Ovary (tissue), 9 donors: ENCODE data around the gene USP47. TPM values are rescaled to one million over a fixed set of nuclear protein-coding genes. Genes with fewer than 3 reads are reported as not detected.

Experiments
- DNase-seq, 5 donors: peaks; one replicate each; pipeline ENCODE4 v3.0.0-alpha.2; 2019 to 2020
- H3K27ac ChIP-seq, 2 donors: fragments of 200-600 bp; one replicate each; pipeline versions ENCODE4 v1.5.1 to v1.8.0; 2019 to 2022
- H3K27me3 ChIP-seq: fragments of 200-600 bp; one replicate; pipeline ENCODE4 v1.8.0; 2022
- H3K36me3 ChIP-seq: fragments of 200-600 bp; sonication (generic); one replicate; pipeline ENCODE4 v1.5.1; 2019
- H3K4me1 ChIP-seq: one replicate; pipeline ENCODE4 v1.8.1; 2013; ENCODE audit warnings: mild to moderate bottlenecking, moderate library complexity; ENCODE audit not compliant: insufficient read depth
- H3K4me3 ChIP-seq: fragments of 200-600 bp; sonication (generic); one replicate; pipeline ENCODE4 v1.5.1; 2017
- H3K9me3 ChIP-seq, 2 donors: fragments of 200-600 bp in 1 of 2; sonication (generic) in 1 of 2; one replicate each; pipeline versions ENCODE4 v1.5.1 to v1.8.1; 2013 to 2019; ENCODE audit warnings: mild to moderate bottlenecking in 1 of 2, moderate library complexity in 1 of 2
- CTCF ChIP-seq, 3 donors: fragments of 450-650 bp in 2 of 3; fragments of 200-600 bp in 1 of 3; IDR thresholded peaks; one replicate each; pipeline versions ENCODE4 v1.5.1 to v1.8.0; 2016 to 2022; ENCODE audit warnings: antibody characterized with exemption in 3 of 3, mild to moderate bottlenecking in 1 of 3
- EP300 ChIP-seq: sonication (generic); formaldehyde crosslinking; IDR thresholded peaks from one replicate; pipeline ENCODE4 v1.6.1; 2017; ENCODE audit warnings: antibody characterized with exemption
- POLR2A ChIP-seq: fragments of 450-650 bp; IDR thresholded peaks from one replicate; pipeline ENCODE4 v1.6.1; 2017; ENCODE audit warnings: antibody characterized with exemption, mild to moderate bottlenecking, moderate library complexity
- WGBS, 3 donors: extraction: QIAGEN DNeasy Blood & Tissue Kit in 1 of 3; methylation state at CpG; one replicate each; pipeline versions ENCODE4 v1.1.5 to v1.1.7; 2013 to 2017; 5-methylcytosine and 5-hydroxymethylcytosine counted together
- intact Hi-C, 4 donors: fragments of 100-400 bp; cut with DNase I; formaldehyde crosslinking; loops; one replicate each; pipeline versions ENCODE4 v1.11.0 to v1.15.1; 2022 to 2023
- polyA plus RNA-seq, 2 donors: library from polyadenylated mRNA; stranded (reverse); fragments of 200-250 nt in 1 of 2; fragments of 350-450 nt in 1 of 2; fragmentation: Illumina TruSeq in 1 of 2; extraction: RNeasy Lipid Tissue Mini Kit (QIAGEN cat#74804) in 1 of 2; gene quantifications; one replicate each; pipeline ENCODE4 v1.2.3, GENCODE V29; 2013 to 2014
- total RNA-seq, 7 donors: library from RNA; depleted of rRNA in 2 of 7; stranded (reverse); fragments of >200 nt in 2 of 7; fragmentation: NEBNext Ultra II Directional in 3 of 7; extraction: Animal tissue kit (Norgen Biotek cat#: 25700) in 3 of 7; gene quantifications; one replicate each; pipeline versions ENCODE4 v1.1.0 to v1.2.4, GENCODE V29; 2016 to 2023
- donor health status: DM: no; HTN: no; CAD: no; lungs with moderate emphysema.
- donor health status: DM: no; HTN: no; CAD: no.
- donor health status: Bipolar disorder and iron deficiency.
- donor health status: DM: yes; HTN: yes; CAD: no.
- donor health status: DM: no; HTN: no; CAD: no.
- donor health status: DM: yes; HTN: yes; CAD: no.

USP47 gene
- total and polyA plus RNA-seq, 9 donors: 26.5 to 70.5 (median 51.2) TPM

- intact Hi-C loops: no loop called here
- Histone ChIP-seq H3K27me3 (no peaks in the 10 kb centered on the region), H3K36me3 (no peaks in the 10 kb centered on the region), H3K4me1 (peaks cover 40% of the 10 kb centered on the region), H3K9me3 (no peaks in the 10 kb centered on the region), H3K4me3 (no peak overlapping the region), H3K27ac (no peak overlapping the region)
- TF ChIP-seq POLR2A (no peak), EP300 (no peak)
- WGBS, 3 donors: 81 to 90% (median 83%) methylated on average over 11 of the region's 11 CpGs
- DNase-seq: no peak
These were observed 133.7 kb downstream of the USP47 start for GRCh38 chr11:11975201-11976092.

GRCh38 chr11:11976481-11977127, 134.8 kb downstream of the USP47 start:
- H3K27ac ChIP-seq: no peak overlapping the region
- WGBS, 3 donors: 40 to 57% (median 40%) methylated on average over 6 of the region's 6 CpGs
- no peak overlapping the region for H3K4me3 ChIP-seq
- H3K27me3 ChIP-seq: no peaks in the 10 kb centered on the region
- no peaks in the 10 kb centered on the region for H3K36me3 ChIP-seq
- H3K4me1 ChIP-seq: peaks cover 40% of the 10 kb centered on the region
- intact Hi-C loops: no loop called here
- no peak for TF ChIP-seq POLR2A
- no peak for DNase-seq
- H3K9me3 ChIP-seq: no peaks in the 10 kb centered on the region

- intact Hi-C loops: no loop called here
- WGBS, 3 donors: 18 to 23% (median 22%) methylated on average over 10 of the region's 10 CpGs
These were observed 135.6 kb downstream of the USP47 start for GRCh38 chr11:11977206-11977938.

GRCh38 chr11:11978098-11978637, 136.4 kb downstream of the USP47 start:
- H3K27me3 ChIP-seq: no peaks in the 10 kb centered on the region
- H3K27ac ChIP-seq: no peak overlapping the region
- H3K9me3 ChIP-seq: no peaks in the 10 kb centered on the region
- WGBS, 3 donors: 84 to 90% (median 90%) methylated on average over 4 of the region's 4 CpGs
- intact Hi-C loops: no loop called here
- no peaks in the 10 kb centered on the region for H3K36me3 ChIP-seq
- no peak for TF ChIP-seq POLR2A
- no peak for TF ChIP-seq EP300
- TF ChIP-seq CTCF (IDR thresholded peaks at IDR 0.05): no peak
- H3K4me3 ChIP-seq: no peak overlapping the region
- DNase-seq: no peak
- peaks cover 30% of the 10 kb centered on the region for H3K4me1 ChIP-seq

More at GRCh38 chr11:11977206-11977938, 135.6 kb downstream of the USP47 start:
- Histone ChIP-seq H3K4me1 (peaks cover 38% of the 10 kb centered on the region), H3K27me3 (no peaks in the 10 kb centered on the region), H3K4me3 (no peak overlapping the region), H3K27ac (peak overlapping the region in 1 of 2 donors; percentile 2), H3K36me3 (no peaks in the 10 kb centered on the region), H3K9me3 (no peaks in the 10 kb centered on the region)
- TF ChIP-seq CTCF (IDR thresholded peaks at IDR 0.05) (no peak), POLR2A (no peak), EP300 (no peak)
- DNase-seq: peak; percentile 65 to 80 (median 75)
